HG02763 (cell line): ENCODE data around the gene PAK1.

Source experiments
- ATAC-seq: cut with Tn5 transposase; IDR thresholded peaks from one replicate; pipeline ENCODE4 v1.9.1; 2021; ENCODE audit warnings: mild to moderate bottlenecking, moderate library complexity; ENCODE audit not compliant: unreplicated experiment

The PAK1 gene

DNA sequence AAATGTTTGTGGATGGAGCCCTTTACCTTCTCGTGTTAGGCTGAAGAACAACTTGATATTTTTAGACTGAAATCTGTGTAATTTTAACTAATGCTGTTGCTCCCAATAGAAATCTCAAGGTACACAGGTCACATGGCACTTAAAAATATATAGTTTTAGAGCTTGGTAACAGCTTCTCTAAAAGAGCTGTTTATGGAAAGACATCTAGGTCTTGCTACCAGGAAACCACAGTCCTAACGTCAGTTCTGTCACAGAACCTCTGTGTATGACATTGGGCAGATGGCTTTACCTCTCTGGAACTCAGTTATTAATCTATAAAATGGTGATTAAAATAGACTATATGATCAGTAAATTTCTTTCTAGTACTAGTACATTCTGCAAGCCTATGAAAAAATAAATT, 35.4 kb downstream of the PAK1 start:
- no peak for ATAC-seq

- ATAC-seq: no peak
These were observed 36.9 kb downstream of the PAK1 start for GRCh38 chr11:77436969-77437368.

GRCh38 chr11:77436506-77436905, 37.4 kb downstream of the PAK1 start:
- ATAC-seq: no peak

DNA sequence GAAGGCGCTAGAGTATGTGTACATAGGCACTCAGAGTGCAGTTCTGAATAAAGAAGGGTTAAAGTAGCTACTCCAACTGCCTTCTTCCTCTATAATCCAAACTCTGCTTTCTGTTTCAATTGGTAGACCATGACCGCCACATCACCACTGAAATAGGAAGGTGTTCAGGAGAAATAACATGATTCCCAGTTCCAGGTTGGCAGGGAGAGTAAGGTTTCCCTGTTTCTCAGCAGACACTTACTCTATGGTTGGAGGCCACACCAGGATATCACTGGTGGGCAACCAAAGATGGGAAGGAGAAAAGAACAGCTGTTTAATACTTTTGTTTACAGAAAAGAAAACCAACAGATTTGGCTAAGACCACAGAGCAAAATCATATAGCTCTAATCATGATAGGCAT, 37.9 kb downstream of the PAK1 start:
- no peak for ATAC-seq

GRCh38 chr11:77431813-77432212, 42.1 kb downstream of the PAK1 start:
- no peak for ATAC-seq

GRCh38 chr11:77428598-77428997, 45.3 kb downstream of the PAK1 start:
- no peak for ATAC-seq

GRCh38 chr11:77425346-77425745, 48.5 kb downstream of the PAK1 start:
- ATAC-seq: no peak

DNA sequence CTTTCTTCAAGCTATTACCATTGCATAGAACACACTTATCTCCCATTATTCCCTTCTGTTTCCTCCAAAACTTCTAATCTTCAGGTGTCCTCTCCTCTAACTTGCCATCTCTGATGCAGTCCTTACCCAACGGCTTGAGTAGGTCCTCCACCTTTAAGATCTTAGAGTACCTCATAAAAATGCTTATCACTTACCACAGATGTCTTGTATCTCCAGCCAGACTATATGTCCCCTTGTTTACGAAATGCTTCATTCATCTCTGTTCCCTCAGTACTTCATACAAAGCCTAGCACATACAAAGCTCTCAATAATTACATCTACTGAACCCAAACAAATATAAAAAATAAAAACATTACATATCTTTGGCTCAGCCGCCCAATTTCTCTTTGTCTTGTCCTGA, 49.2 kb downstream of the PAK1 start:
- no peak for ATAC-seq

GRCh38 chr11:77423624-77424023, 50.3 kb downstream of the PAK1 start:
- no peak for ATAC-seq

DNA sequence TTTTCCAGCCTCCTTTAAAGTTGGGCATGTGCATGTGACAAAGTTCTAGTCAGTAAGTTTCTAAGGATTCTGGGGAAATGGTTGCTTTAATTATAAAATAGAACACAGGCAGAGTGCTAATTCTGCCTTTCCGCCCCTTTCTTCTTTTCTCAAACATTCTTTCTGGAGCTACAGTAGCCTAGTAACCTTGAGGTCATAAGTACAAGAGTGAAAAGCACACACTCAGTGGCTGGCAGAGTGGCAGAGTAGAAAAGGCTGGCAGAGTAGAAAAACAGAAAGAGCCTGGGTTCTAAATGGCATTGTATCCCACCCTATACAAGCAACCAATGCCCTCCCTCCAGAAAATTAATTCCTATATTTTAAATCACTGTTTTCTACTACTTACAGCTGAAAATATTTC, 51.2 kb downstream of the PAK1 start:
- ATAC-seq: no peak

DNA sequence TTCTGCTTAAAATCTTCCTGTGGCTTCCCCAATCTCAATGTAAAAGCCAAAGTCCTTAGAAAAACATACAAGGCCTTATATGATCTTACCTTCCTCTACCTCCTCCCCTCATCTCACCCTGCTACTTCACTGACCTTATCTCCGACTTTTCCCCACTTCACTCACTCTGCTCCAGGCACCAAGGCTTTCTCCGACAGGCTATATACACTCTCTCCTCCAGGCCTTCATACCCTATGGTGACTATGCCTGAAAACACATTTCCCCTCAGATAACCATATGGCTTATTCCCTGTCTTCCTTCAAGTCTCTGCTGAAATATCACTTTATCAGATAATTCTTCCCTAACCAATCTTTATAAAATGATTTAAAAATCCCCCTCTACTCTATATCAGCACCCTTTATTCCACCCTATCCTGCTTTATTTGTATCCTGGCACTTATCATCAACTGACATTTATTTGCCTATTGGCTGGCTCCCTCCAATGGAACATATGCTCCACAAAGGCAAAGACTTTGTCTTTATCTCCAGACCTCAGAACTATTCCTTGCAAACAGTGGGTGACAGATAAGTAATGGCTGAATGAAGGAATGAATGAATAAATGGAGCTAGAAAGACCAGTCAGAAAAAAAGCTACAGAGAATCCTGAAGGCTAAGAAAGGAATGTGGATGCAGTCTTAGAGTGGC, 52.7 kb downstream of the PAK1 start:
- no peak for ATAC-seq

- ATAC-seq: no peak
These were observed 54.8 kb downstream of the PAK1 start for GRCh38 chr11:77418971-77419597.

GRCh38 chr11:77418155-77418970, 55.5 kb downstream of the PAK1 start:
- ATAC-seq: no peak

DNA sequence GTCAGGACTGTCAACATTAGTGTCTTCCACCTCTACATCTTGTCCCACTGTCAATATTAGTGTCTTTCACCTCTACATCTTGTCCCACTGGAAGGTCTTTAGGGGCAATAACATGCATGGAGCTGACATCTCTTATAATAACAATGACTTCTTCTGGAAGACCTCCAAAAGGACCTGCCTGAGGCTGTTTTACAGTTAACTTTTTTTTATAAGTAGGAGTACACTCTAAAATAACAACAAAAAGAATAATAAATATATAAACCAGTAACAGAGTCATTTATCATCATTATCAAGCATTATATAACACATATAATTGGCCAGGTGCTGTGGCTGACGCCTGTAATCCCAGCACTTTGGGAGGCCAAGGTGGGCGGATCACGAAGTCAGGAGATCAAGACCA, 57.5 kb downstream of the PAK1 start:
- no peak for ATAC-seq

DNA sequence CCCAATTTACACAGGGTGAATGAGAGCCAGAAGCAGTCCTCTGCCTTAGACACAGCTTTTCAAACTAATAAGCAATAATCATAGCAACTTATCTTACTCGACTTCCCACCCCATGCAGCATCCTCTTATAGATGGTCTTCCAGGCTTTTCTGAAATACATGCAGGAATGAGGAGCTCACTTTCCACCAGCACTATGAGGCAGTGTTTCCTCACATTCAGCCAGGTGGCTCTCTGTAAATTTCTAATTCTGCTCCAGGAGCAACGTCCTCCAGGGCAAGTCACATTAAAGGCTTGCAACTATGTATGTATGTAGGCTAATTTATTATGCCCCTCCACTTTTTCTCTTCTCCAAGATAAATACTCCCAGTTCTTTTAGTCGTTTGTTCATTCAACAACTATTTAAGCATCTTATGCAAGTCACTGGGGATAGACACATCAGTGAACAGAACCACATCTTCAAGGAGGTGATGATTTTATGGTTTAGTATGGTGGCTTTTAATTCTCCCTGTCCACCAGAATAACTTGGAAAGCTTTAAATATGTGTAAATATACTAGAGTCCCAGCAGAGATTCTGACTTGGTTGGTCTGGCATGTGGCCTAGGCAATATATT, 59.9 kb downstream of the PAK1 start:
- ATAC-seq: no peak

DNA sequence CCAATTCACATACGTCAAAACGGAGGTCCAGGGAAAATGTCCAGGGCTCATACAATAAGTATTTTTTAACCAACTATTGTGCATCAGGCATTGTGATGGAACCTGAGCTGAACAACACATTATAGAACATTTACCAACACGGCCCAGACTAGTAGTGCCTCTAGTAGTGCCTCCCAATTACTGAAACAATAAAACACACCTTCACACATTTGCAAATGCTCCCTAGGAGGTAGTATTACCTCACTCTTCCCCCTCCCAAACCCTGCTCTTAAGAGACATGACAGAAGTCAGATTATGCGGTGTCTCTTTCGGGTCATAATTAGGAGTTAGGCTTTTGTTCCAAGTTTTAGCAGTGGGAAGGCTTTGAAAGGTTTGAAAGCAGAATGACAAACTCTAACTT, 61.1 kb downstream of the PAK1 start:
- no peak for ATAC-seq

DNA sequence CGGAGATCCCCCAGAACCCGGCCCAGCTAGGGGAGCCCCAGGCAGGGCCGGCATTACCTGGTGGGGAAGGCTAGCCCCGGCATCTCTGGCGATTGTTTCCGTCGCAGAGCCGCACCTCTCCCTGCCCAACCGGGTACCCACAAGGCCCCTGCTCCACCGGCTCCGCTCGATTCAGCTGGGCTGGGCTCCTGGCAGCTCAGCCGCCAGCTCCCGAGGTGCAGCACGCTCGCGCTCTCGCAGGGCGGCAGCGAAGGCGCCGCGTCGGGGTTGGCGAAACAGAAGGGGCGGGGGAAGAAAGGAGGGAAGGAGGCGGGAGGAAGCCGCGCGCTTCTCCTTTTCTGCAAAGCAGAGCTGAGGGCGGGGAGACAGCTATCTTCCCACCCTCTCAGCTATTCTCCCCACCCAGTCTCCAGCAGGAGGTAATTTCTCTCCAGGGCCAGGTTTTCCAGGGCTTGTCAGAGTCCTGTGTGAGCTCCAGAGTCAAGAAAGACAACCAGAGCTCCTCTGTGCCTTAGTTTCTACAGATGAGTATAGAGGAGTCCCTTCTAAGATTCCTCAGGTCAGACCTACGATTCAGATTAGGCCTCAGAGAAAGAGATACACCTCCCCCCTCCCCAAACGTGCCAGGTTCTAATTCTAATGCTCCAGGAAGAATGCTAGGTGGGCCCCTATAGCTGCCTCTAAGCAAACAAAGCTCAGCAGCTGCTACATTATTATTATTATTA, 62.0 kb downstream of the PAK1 start:
- peak; percentile 92 for ATAC-seq

DNA sequence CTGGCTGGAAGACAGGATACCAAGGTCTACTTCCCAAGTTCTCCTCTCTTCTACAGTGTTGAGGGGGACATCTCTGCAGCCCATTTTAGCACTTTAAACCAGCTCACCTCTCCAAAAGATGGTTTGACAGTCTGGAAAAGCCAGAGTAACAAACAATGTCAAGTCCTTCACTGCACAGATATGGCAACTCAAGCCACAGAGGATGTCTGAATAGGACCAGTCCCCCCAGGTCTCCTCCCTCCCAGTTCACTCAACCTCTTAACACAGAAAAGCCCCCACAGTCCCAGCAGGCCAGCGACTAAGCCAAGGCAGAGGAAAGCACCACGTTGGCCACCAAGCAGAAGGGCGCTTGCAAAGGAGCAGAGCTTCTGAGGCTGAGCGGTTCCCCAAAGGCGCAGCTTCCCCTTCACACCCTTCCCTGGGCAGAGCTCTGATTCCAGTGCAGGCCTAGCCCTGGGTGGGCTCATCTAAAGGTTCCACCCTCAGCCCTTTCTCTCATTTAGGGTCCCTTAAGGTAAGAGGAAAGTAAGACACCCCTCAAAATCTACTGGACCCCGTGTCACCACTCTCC, 62.7 kb downstream of the PAK1 start:
- peak; percentile 32 for ATAC-seq

- no peak for ATAC-seq
These were observed 63.6 kb downstream of the PAK1 start for GRCh38 chr11:77410076-77410827.

- no peak for ATAC-seq
These were observed 64.8 kb downstream of the PAK1 start for GRCh38 chr11:77409046-77409445.
